HepG2 (cell line): ENCODE results near the gene PAPOLA. TPM values are rescaled to one million over a fixed set of nuclear protein-coding genes. Genes with fewer than 3 reads are reported as not detected.

Experiments
- ATAC-seq: fragments of 200-7000 bp; cut with Tn5 transposase; 3 replicates; pipeline ENCODE4 v1.9.1; 2020; ENCODE audit warnings: mild to moderate bottlenecking, moderate library complexity
- BruUV-seq: library from RNA; stranded (reverse); fragments of 400-500 nt; replicated peaks from 2 replicates; lab custom pipeline; 2021; lab: Mats Ljungman, UMichigan
- CTCF ChIA-PET: fragments of 300-600 bp; formaldehyde crosslinking; extraction: SDS; loops from one replicate; lab custom pipeline; 2021; ENCODE audit warnings: low total read pairs, inconsistent platforms, low intra/inter-chr PET ratio; lab: Yijun Ruan, JAX
- POLR2A ChIA-PET: fragments of 350-600 bp; sonication (Branson Sonifier 250); formaldehyde crosslinking; loops from one replicate; lab custom pipeline; 2020; ENCODE audit warnings: antibody characterized with exemption, inconsistent platforms; lab: Yijun Ruan, JAX
- DNase-seq: peaks from one replicate; pipeline ENCODE4 v3.0.0-alpha.2; 2015; ENCODE audit warnings: low spot score
- FAIRE-seq: peaks from 3 replicates; lab custom pipeline; 2011; peaks lifted over from hg19 to GRCh38; lab: Jason Lieb, UNC
- H2AFZ ChIP-seq: one replicate; pipeline ENCODE4 v1.6.1; 2011; ENCODE audit warnings: low read length, inconsistent platforms
- H3K27ac ChIP-seq: fragments of 300-600 bp; 3 replicates; pipeline ENCODE4 v1.8.0; 2011; ENCODE audit warnings: mixed run types, mild to moderate bottlenecking, mixed read lengths, low read length, inconsistent platforms; ENCODE audit not compliant: insufficient read depth; ENCODE audit errors: extremely low read length
- H3K27me3 ChIP-seq, 2 experiments: fragments of 200-600 bp in 1 of 2; 2 replicates in 1 of 2; 3 replicates in 1 of 2; pipeline versions ENCODE4 v1.6.0 to v1.8.0; 2011; ENCODE audit warnings: low read length in 2 of 2, mild to moderate bottlenecking in 2 of 2, moderate library complexity in 2 of 2, inconsistent platforms in 1 of 2; ENCODE audit not compliant: insufficient read depth in 2 of 2, control insufficient read depth in 1 of 2
- H3K36me3 ChIP-seq, 2 experiments: fragments of 200-600 bp in 1 of 2; replicated peaks in 1 of 2; 2 replicates in 1 of 2; 3 replicates in 1 of 2; pipeline versions ENCODE4 v1.5.1 to v1.8.0; 2011; ENCODE audit warnings: low read length in 2 of 2, inconsistent platforms in 1 of 2; ENCODE audit not compliant: insufficient read depth in 2 of 2, control insufficient read depth in 1 of 2
- H3K4me1 ChIP-seq: 2 replicates; pipeline ENCODE4 v1.5.1; 2012; ENCODE audit warnings: low read length, inconsistent platforms; ENCODE audit not compliant: insufficient read depth
- H3K4me2 ChIP-seq: 2 replicates; pipeline ENCODE4 v1.6.0; 2011; ENCODE audit warnings: low read depth, low read length, inconsistent platforms
- H3K4me3 ChIP-seq, 3 experiments: fragments of 200-600 bp in 1 of 3; sonication (generic), shearing (Covaris generic) in 1 of 3; replicated peaks in 1 of 3; 2 replicates each; pipeline ENCODE4 v1.5.1; 2011 to 2016; ENCODE audit warnings: low read length in 3 of 3, inconsistent platforms in 2 of 3, low read depth in 2 of 3, mild to moderate bottlenecking in 2 of 3, control low read depth in 1 of 3, mixed read lengths in 1 of 3; ENCODE audit not compliant: insufficient read depth in 1 of 3
- H3K79me2 ChIP-seq: one replicate; pipeline ENCODE4 v1.6.1; 2011; ENCODE audit warnings: low read length, inconsistent platforms; ENCODE audit not compliant: insufficient read depth
- H3K9ac ChIP-seq: 2 replicates; pipeline ENCODE4 v1.6.0; 2011; ENCODE audit warnings: mild to moderate bottlenecking, low read depth, low read length, inconsistent platforms; ENCODE audit not compliant: insufficient read depth
- H3K9me3 ChIP-seq: 2 replicates; pipeline ENCODE4 v1.5.1; 2012; ENCODE audit warnings: mild to moderate bottlenecking, low read length
- H4K20me1 ChIP-seq: 2 replicates; pipeline ENCODE4 v1.6.0; 2011; ENCODE audit warnings: inconsistent platforms, mild to moderate bottlenecking, low read length, moderate library complexity; ENCODE audit not compliant: insufficient read depth
- GPN1 ChIP-seq: sonication (generic); formaldehyde crosslinking; IDR thresholded peaks from 2 replicates; pipeline ENCODE4 v1.5.1; 2020; ENCODE audit warnings: missing genetic modification reagents, borderline replicate concordance
- HBP1 ChIP-seq: IDR thresholded peaks from 2 replicates; pipeline ENCODE4 v1.6.1; 2016; ENCODE audit warnings: low read depth, control low read depth
- HHEX ChIP-seq: IDR thresholded peaks from 2 replicates; pipeline ENCODE4 v1.6.1; 2016; ENCODE audit warnings: control low read depth
- LBX2 ChIP-seq: sonication (generic); formaldehyde crosslinking; IDR thresholded peaks from 2 replicates; pipeline ENCODE4 v1.5.0; 2020; ENCODE audit warnings: missing genetic modification reagents, mild to moderate bottlenecking, borderline replicate concordance
- POLR2AphosphoS5 ChIP-seq: IDR thresholded peaks from 2 replicates; pipeline ENCODE4 v1.6.1; 2012; ENCODE audit warnings: low read depth, low read length
- ZNF180 ChIP-seq: sonication (generic); formaldehyde crosslinking; IDR thresholded peaks from 2 replicates; pipeline ENCODE4 v1.4.0; 2020; ENCODE audit warnings: low read depth, missing genetic modification reagents, borderline replicate concordance
- ZNF597 ChIP-seq: sonication (generic); formaldehyde crosslinking; IDR thresholded peaks from 2 replicates; pipeline ENCODE4 v1.5.0; 2020; ENCODE audit warnings: missing genetic modification reagents
- ZNF772 ChIP-seq: sonication (generic); formaldehyde crosslinking; IDR thresholded peaks from 2 replicates; pipeline ENCODE4 v1.5.0; 2020; ENCODE audit warnings: mild to moderate bottlenecking, missing genetic modification reagents
- ZNF781 ChIP-seq: sonication (generic); formaldehyde crosslinking; IDR thresholded peaks from 2 replicates; pipeline ENCODE4 v1.5.1; 2020; ENCODE audit warnings: borderline replicate concordance, mild to moderate bottlenecking, missing genetic modification reagents; ENCODE audit errors: not compliant biosample characterization
- ZNF83 ChIP-seq: sonication (generic); formaldehyde crosslinking; IDR thresholded peaks from 2 replicates; pipeline ENCODE4 v1.4.0; 2020; ENCODE audit warnings: missing genetic modification reagents, mild to moderate bottlenecking, borderline replicate concordance
- WGBS: methylation state at CpG from one replicate; pipeline ENCODE4 v1.1.6; 2017; ENCODE audit warnings: low lambda C conversion rate; 5-methylcytosine and 5-hydroxymethylcytosine counted together
- in situ Hi-C: cut with HindIII; loops from 2 replicates; pipeline ENCODE4 v1.10.0; 2017; ENCODE audit warnings: low pct_unique_long_range_greater_than_20kb; ENCODE audit not compliant: extremely low pct_ligation_motif_present
- intact Hi-C: fragments of 100-400 bp; cut with micrococcal nuclease; formaldehyde crosslinking; loops from one replicate; pipeline ENCODE4 v1.10.0; 2022; ENCODE audit not compliant: unreplicated experiment
- polyA plus RNA-seq, 8 experiments: library from polyadenylated mRNA; depleted of rRNA in 3 of 8; stranded (reverse) in 7 of 8; unstranded in 1 of 8; fragments of >200 nt; fragmentation: Illumina TruSeq in 4 of 8; extraction: Trizol in 4 of 8; gene quantifications; 2 replicates each; pipeline versions ENCODE4 v1.2.1 to v1.2.3, GENCODE V29; 2011 to 2016; ENCODE audit warnings: low read depth in 4 of 8, missing spikeins in 1 of 8, mixed read lengths in 1 of 8; ENCODE audit not compliant: insufficient read depth in 1 of 8
- total RNA-seq, 5 experiments: library from RNA; depleted of rRNA; stranded (reverse); fragments of >200 nt; fragmentation: Illumina TruSeq; extraction: Trizol; gene quantifications; 2 replicates each; pipeline ENCODE4 v1.2.3, GENCODE V29; 2016; ENCODE audit warnings: low read depth in 1 of 5
- TF ChIP-seq, protein P1 (sequence below): IDR thresholded peaks from 2 replicates; pipeline ENCODE4 v1.4.0; 2020; ENCODE audit warnings: mild to moderate bottlenecking, missing genetic modification reagents
- TF ChIP-seq, protein P2 (sequence below): sonication (generic); formaldehyde crosslinking; IDR thresholded peaks from 2 replicates; pipeline ENCODE4 v1.5.1; 2020; ENCODE audit warnings: mild to moderate bottlenecking, missing genetic modification reagents, borderline replicate concordance

Gene PAPOLA
- total and polyA plus RNA-seq, 2 of the 13 experiments (the other 11 are each of a cell fraction or from before 2014, with no cell fraction given): 103 to 151 TPM

DNA sequence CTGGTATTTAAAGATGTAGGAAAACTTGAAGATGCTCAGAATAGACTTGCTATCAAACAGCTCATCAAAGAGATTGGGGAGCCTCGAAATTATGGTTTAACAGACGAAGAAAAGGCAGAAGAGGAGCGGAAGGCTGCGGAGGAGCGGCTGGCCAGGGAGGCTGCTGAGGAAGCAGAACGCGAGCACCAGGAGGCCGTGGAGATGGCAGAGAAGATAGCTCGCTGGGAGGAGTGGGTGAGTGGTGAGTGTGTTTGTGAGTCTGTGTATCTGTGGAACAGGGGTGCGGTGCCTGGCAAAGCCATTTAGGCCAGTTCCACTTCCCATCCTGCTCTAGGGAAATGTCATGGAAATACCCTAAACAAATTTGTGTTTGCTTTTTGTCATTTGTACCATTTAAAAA is 19.2 kb upstream of the PAPOLA start:
- ChIA-PET CTCF (no interaction called here), POLR2A (no interaction called here)
- Histone ChIP-seq H2AFZ (no peak overlapping the region), H3K79me2 (no peaks in the 10 kb centered on the region), H3K4me3 (no peak overlapping the region), H3K27me3 (no peaks in the 10 kb centered on the region), H4K20me1 (no peaks in the 10 kb centered on the region), H3K27ac (no peak overlapping the region), H3K36me3 (no peaks in the 10 kb centered on the region), H3K9me3 (no peaks in the 10 kb centered on the region), H3K4me1 (peaks cover 26% of the 10 kb centered on the region), H3K4me2 (no peak overlapping the region), H3K9ac (no peak overlapping the region)
- DNase-seq: no peak
- no TSS peak for BruUV-seq
- no peak for FAIRE-seq
- intact Hi-C loops (no loop called here), in situ Hi-C loops (no loop called here)
- no peak for ATAC-seq
- 69% methylated on average over 10 of the region's 10 CpGs for WGBS
- TF ChIP-seq HHEX (CRISPR knock-in tag): no peak
- TF ChIP-seq LBX2 (CRISPR knock-in tag): no peak
- TF ChIP-seq, protein P1, sequence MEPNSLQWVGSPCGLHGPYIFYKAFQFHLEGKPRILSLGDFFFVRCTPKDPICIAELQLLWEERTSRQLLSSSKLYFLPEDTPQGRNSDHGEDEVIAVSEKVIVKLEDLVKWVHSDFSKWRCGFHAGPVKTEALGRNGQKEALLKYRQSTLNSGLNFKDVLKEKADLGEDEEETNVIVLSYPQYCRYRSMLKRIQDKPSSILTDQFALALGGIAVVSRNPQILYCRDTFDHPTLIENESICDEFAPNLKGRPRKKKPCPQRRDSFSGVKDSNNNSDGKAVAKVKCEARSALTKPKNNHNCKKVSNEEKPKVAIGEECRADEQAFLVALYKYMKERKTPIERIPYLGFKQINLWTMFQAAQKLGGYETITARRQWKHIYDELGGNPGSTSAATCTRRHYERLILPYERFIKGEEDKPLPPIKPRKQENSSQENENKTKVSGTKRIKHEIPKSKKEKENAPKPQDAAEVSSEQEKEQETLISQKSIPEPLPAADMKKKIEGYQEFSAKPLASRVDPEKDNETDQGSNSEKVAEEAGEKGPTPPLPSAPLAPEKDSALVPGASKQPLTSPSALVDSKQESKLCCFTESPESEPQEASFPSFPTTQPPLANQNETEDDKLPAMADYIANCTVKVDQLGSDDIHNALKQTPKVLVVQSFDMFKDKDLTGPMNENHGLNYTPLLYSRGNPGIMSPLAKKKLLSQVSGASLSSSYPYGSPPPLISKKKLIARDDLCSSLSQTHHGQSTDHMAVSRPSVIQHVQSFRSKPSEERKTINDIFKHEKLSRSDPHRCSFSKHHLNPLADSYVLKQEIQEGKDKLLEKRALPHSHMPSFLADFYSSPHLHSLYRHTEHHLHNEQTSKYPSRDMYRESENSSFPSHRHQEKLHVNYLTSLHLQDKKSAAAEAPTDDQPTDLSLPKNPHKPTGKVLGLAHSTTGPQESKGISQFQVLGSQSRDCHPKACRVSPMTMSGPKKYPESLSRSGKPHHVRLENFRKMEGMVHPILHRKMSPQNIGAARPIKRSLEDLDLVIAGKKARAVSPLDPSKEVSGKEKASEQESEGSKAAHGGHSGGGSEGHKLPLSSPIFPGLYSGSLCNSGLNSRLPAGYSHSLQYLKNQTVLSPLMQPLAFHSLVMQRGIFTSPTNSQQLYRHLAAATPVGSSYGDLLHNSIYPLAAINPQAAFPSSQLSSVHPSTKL (CRISPR knock-in tag): no peak
- TF ChIP-seq ZNF83 (CRISPR knock-in tag): no peak
- TF ChIP-seq, protein P2, sequence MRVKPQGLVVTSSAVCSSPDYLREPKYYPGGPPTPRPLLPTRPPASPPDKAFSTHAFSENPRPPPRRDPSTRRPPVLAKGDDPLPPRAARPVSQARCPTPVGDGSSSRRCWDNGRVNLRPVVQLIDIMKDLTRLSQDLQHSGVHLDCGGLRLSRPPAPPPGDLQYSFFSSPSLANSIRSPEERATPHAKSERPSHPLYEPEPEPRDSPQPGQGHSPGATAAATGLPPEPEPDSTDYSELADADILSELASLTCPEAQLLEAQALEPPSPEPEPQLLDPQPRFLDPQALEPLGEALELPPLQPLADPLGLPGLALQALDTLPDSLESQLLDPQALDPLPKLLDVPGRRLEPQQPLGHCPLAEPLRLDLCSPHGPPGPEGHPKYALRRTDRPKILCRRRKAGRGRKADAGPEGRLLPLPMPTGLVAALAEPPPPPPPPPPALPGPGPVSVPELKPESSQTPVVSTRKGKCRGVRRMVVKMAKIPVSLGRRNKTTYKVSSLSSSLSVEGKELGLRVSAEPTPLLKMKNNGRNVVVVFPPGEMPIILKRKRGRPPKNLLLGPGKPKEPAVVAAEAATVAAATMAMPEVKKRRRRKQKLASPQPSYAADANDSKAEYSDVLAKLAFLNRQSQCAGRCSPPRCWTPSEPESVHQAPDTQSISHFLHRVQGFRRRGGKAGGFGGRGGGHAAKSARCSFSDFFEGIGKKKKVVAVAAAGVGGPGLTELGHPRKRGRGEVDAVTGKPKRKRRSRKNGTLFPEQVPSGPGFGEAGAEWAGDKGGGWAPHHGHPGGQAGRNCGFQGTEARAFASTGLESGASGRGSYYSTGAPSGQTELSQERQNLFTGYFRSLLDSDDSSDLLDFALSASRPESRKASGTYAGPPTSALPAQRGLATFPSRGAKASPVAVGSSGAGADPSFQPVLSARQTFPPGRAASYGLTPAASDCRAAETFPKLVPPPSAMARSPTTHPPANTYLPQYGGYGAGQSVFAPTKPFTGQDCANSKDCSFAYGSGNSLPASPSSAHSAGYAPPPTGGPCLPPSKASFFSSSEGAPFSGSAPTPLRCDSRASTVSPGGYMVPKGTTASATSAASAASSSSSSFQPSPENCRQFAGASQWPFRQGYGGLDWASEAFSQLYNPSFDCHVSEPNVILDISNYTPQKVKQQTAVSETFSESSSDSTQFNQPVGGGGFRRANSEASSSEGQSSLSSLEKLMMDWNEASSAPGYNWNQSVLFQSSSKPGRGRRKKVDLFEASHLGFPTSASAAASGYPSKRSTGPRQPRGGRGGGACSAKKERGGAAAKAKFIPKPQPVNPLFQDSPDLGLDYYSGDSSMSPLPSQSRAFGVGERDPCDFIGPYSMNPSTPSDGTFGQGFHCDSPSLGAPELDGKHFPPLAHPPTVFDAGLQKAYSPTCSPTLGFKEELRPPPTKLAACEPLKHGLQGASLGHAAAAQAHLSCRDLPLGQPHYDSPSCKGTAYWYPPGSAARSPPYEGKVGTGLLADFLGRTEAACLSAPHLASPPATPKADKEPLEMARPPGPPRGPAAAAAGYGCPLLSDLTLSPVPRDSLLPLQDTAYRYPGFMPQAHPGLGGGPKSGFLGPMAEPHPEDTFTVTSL (CRISPR knock-in tag): no peak
- no peak for TF ChIP-seq GPN1 (CRISPR knock-in tag)
- TF ChIP-seq ZNF781: no peak
- no peak for TF ChIP-seq HBP1
- TF ChIP-seq ZNF597 (CRISPR knock-in tag): no peak
- TF ChIP-seq ZNF772: no peak
- TF ChIP-seq POLR2AphosphoS5: no peak
- no peak for TF ChIP-seq ZNF180 (CRISPR knock-in tag)
